Measurements from ENCODE around the gene ZNF555.

Gene ZNF555

GRCh38 chr19:2846180-2846894 is 5.1 kb downstream of the ZNF555 start:
- no peak overlapping the region for H3K9ac ChIP-seq
- H3K4me1 ChIP-seq (ENCODE audit: low read depth, poor library complexity, severe bottlenecking), result no peaks in the 10 kb centered on the region
- H2AFZ ChIP-seq (ENCODE audit: low read depth), result no peak overlapping the region
- no peak overlapping the region for H3K27ac ChIP-seq
- no peak overlapping the region for H3K4me3 ChIP-seq (IDR thresholded peaks at IDR 0.05; ENCODE audit: insufficient read depth, low read depth, low read length)
- H3K4me2 ChIP-seq, result no peak overlapping the region
- H3K36me3 ChIP-seq (ENCODE audit: insufficient read depth), result no peaks in the 10 kb centered on the region
- H4K20me1 ChIP-seq (ENCODE audit: insufficient read depth), result no peaks in the 10 kb centered on the region
- peaks cover 18% of the 10 kb centered on the region; the same call in 1 of the 2 replicates for H3K27me3 ChIP-seq (ENCODE audit: insufficient read depth, low read depth)
- no peak for TF ChIP-seq CTCF (conservative IDR thresholded peaks at IDR 0.05; ENCODE audit: low read depth, low read length)
- no peaks in the 10 kb centered on the region for H3K79me2 ChIP-seq (ENCODE audit: insufficient read depth, low read depth)

- H3K79me2 ChIP-seq (ENCODE audit: insufficient read depth, low read depth), result no peaks in the 10 kb centered on the region
Observed at GRCh38 chr19:2847507-2847906, 6.2 kb downstream of the ZNF555 start.

GRCh38 chr19:2848616-2849015 is 7.3 kb downstream of the ZNF555 start:
- Histone ChIP-seq H3K4me1 (ENCODE audit: low read depth, poor library complexity, severe bottlenecking) (no peaks in the 10 kb centered on the region), H3K27me3 (ENCODE audit: insufficient read depth, low read depth) (peaks cover 14% of the 10 kb centered on the region; the same call in 1 of the 2 replicates), H3K36me3 (ENCODE audit: insufficient read depth) (no peaks in the 10 kb centered on the region), H3K27ac (no peak overlapping the region), H3K79me2 (ENCODE audit: insufficient read depth, low read depth) (no peaks in the 10 kb centered on the region), H3K9ac (no peak overlapping the region), H4K20me1 (ENCODE audit: insufficient read depth) (no peaks in the 10 kb centered on the region), H2AFZ (ENCODE audit: low read depth) (no peak overlapping the region), H3K4me2 (no peak overlapping the region), H3K4me3 (IDR thresholded peaks at IDR 0.05; ENCODE audit: insufficient read depth, low read depth, low read length) (no peak overlapping the region)
- TF ChIP-seq CTCF (conservative IDR thresholded peaks at IDR 0.05; ENCODE audit: low read depth, low read length), result no peak

More at GRCh38 chr19:2847507-2847906, 6.2 kb downstream of the ZNF555 start:
- Histone ChIP-seq H3K9ac (no peak overlapping the region), H3K4me3 (IDR thresholded peaks at IDR 0.05; ENCODE audit: insufficient read depth, low read depth, low read length) (no peak overlapping the region), H3K4me2 (no peak overlapping the region), H3K36me3 (ENCODE audit: insufficient read depth) (no peaks in the 10 kb centered on the region), H3K27me3 (ENCODE audit: insufficient read depth, low read depth) (peaks cover 18% of the 10 kb centered on the region; the same call in 1 of the 2 replicates), H2AFZ (ENCODE audit: low read depth) (no peak overlapping the region), H3K4me1 (ENCODE audit: low read depth, poor library complexity, severe bottlenecking) (no peaks in the 10 kb centered on the region), H3K27ac (no peak overlapping the region), H4K20me1 (ENCODE audit: insufficient read depth) (no peaks in the 10 kb centered on the region)
- no peak for TF ChIP-seq CTCF (conservative IDR thresholded peaks at IDR 0.05; ENCODE audit: low read depth, low read length)

- H4K20me1 ChIP-seq (ENCODE audit: insufficient read depth), result no peaks in the 10 kb centered on the region
Observed at GRCh38 chr19:2850256-2850925, 9.1 kb downstream of the ZNF555 start.

More at GRCh38 chr19:2850256-2850925, 9.1 kb downstream of the ZNF555 start:
- Histone ChIP-seq H3K4me1 (ENCODE audit: low read depth, poor library complexity, severe bottlenecking) (no peaks in the 10 kb centered on the region), H3K4me2 (no peak overlapping the region), H2AFZ (ENCODE audit: low read depth) (no peak overlapping the region), H3K27ac (no peak overlapping the region), H3K36me3 (ENCODE audit: insufficient read depth) (no peaks in the 10 kb centered on the region), H3K27me3 (ENCODE audit: insufficient read depth, low read depth) (peaks cover 12% of the 10 kb centered on the region; the same call in 1 of the 2 replicates), H3K79me2 (ENCODE audit: insufficient read depth, low read depth) (no peaks in the 10 kb centered on the region), H3K4me3 (IDR thresholded peaks at IDR 0.05; ENCODE audit: insufficient read depth, low read depth, low read length) (no peak overlapping the region), H3K9ac (no peak overlapping the region)
- no peak for TF ChIP-seq CTCF (conservative IDR thresholded peaks at IDR 0.05; ENCODE audit: low read depth, low read length)
